Measurements from ENCODE around the gene TRPC1.

Gene TRPC1

DNA sequence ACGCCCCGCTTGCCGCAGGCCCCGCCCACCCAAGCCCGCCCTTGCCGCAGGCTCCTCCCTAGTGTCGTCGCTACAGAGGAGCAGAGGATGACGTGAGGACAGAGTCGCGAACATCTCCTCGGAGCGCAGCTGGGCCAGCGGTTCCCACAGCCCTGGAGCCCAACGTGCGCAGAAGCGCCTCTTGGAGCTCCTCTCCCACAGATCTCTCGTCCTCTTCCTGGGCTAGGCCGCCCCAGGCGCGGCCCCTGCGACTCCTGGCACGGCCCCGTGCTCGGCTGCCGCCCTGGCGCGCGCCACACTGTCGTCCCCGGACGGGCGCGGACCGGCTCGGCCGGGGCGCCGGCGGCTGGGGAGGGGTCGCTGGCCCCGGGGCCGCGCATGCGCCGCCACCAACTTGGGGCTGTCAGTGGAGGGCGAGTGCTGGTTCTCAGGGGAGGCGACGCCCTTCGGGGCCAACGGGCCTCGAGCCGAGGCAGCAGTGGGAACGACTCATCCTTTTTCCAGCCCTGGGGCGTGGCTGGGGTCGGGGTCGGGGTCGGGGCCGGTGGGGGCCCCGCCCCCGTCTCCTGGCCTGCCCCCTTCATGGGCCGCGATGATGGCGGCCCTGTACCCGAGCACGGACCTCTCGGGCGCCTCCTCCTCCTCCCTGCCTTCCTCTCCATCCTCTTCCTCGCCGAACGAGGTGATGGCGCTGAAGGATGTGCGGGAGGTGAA, at the start of gene TRPC1:
Gene TRPC1, plus strand, starts transcription at position 67 of the 714 bp plus-strand sequence. Its CDS starts 526 bp downstream, at position 593.
- POLR2A ChIA-PET: no interaction called here
- CTCF ChIA-PET: interaction anchor here (1.0 to 1.4 kb wide), 3 partner anchors 9 to 29 kb away, joined by 3 to 4 read pairs (median 3); no protein-coding TSS in a partner anchor
- TF ChIP-seq CTCF (IDR thresholded peaks at IDR 0.05; ENCODE audit: control extremely low read depth, extremely low read depth, low read depth, missing control alignments): no peak
- peak; percentile 94 for DNase-seq (ENCODE audit: extremely low spot score)

DNA sequence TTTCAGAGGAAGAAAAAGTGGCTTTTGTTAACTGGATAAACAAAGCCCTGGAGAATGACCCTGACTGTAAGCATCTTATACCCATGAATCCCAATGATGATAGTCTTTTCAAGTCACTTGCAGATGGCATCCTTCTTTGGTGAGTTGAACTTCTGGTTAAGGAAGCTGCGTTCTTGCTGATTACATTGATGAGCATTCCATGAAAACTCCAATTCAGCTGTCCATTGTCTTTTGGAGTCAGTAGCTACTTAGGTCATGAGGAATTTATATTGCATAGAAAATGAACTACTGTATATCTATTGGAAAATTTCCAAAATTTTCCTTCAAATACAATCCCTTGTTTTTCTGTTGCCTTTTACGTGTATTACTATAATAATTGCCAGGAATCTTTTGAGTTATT, 47.7 kb upstream of the TRPC1 start:
- no peak for DNase-seq (ENCODE audit: extremely low spot score)
- CTCF ChIA-PET: no interaction called here
- POLR2A ChIA-PET: no interaction called here
- TF ChIP-seq CTCF (IDR thresholded peaks at IDR 0.05; ENCODE audit: control extremely low read depth, extremely low read depth, low read depth, missing control alignments): no peak

DNA sequence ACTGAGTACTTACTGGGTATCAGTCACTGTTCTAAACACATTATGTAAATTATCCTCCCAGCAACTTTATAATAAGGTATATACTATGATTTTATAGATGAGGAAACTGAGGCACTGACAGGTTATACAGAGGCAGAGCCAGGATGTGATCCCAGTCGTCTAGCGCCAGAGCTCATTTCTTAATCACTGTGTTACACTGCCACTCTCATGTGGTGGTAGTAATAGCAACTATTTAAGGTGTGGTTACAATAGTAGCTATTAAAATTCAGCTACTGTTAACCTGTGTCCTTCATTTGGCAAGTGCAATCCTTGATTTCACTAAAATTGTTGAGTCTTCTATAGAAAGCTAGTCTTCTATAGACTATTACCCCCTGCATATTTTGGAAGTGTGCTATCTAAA, 43.1 kb upstream of the TRPC1 start:
- TF ChIP-seq CTCF (IDR thresholded peaks at IDR 0.05; ENCODE audit: control extremely low read depth, extremely low read depth, low read depth, missing control alignments): no peak
- no peak for DNase-seq (ENCODE audit: extremely low spot score)
- ChIA-PET CTCF (no interaction called here), POLR2A (no interaction called here)

DNA sequence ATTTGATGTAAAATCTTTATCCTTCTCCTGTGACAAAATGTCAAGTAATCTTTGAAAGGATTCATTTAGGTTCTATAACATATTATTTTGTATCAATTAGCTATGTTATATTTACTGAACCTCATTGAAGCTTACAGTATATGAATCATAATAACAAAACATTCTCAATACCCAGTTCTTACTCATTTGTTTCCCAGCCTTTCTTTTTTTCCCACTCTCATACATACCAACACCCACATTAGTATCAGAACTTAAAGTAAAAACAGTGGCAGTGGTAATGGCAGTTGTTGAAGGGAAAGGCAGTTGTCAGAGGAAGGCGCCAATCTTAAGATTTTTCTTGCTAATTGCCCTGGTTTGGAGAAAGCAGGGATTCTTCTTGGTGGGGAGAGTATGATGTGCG, 33.2 kb upstream of the TRPC1 start:
- no peak for TF ChIP-seq CTCF (IDR thresholded peaks at IDR 0.05; ENCODE audit: control extremely low read depth, extremely low read depth, low read depth, missing control alignments)
- no peak for DNase-seq (ENCODE audit: extremely low spot score)
- POLR2A ChIA-PET: no interaction called here
- CTCF ChIA-PET: interaction anchor here (1.3 kb wide), 1 partner anchor 9 kb away, joined by 4 read pairs; no protein-coding TSS in a partner anchor

- POLR2A ChIA-PET: no interaction called here
- CTCF ChIA-PET: no interaction called here
These were observed 32.3 kb upstream of the TRPC1 start for GRCh38 chr3:142691527-142691926.

GRCh38 chr3:142693136-142693853, 30.5 kb upstream of the TRPC1 start:
- no peak for DNase-seq (ENCODE audit: extremely low spot score)
- CTCF ChIA-PET: no interaction called here
- POLR2A ChIA-PET: no interaction called here
- no peak for TF ChIP-seq CTCF (IDR thresholded peaks at IDR 0.05; ENCODE audit: control extremely low read depth, extremely low read depth, low read depth, missing control alignments)

More at GRCh38 chr3:142691527-142691926, 32.3 kb upstream of the TRPC1 start:
- DNase-seq (ENCODE audit: extremely low spot score): no peak
- TF ChIP-seq CTCF (IDR thresholded peaks at IDR 0.05; ENCODE audit: control extremely low read depth, extremely low read depth, low read depth, missing control alignments): no peak
